ENCODE data around the gene MTG2. TPM values are rescaled to one million over a fixed set of nuclear protein-coding genes. Genes with fewer than 3 reads are reported as not detected.

The MTG2 gene
- total and polyA plus RNA-seq, 2 of the 4 experiments (the other 2 are of a cell fraction), result 11.5 to 25.2 TPM

DNA sequence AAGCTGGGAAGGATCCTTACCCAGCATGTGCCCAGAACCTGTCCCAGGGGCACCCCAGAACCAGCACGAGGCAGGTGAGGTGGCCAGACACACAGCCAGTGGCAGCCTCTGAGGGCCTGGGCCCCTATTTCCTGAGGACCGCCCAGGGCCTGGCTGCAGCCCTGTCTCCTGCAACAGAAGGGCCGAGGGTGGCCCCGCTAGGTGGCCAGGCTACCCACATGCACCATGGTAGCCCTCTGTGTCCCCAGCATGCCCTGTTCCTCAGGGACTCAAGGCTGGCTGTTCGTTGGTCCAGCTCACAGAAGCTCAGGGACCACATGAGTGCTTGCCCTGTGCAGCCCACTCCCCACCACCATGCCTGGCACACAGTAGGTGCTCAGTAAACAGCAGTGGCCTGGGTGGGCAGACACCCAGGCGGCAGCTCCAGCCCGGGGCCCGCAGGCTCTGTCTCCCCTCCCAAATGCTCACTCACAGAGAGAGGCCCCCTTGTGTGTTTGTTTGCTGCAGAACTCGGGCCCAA, 29.0 kb downstream of the MTG2 start:
- Histone ChIP-seq H2BK120ac (ENCODE audit: low read depth, low read length) (no peak overlapping the region), H3K56ac (ENCODE audit: extremely low read depth, insufficient read depth, low read length) (no peak overlapping the region), H3K18ac (ENCODE audit: low read depth, low read length) (no peak overlapping the region), H2BK20ac (ENCODE audit: low read depth, low read length) (no peak overlapping the region), H2AK5ac (ENCODE audit: low read depth, low read length) (no peak overlapping the region), H3K14ac (replicated peaks; ENCODE audit: low read depth, low read length) (no peak overlapping the region), H4K8ac (ENCODE audit: low read depth in 2 of 2, low read length in 2 of 2) (no peak overlapping the region), H3K79me1 (ENCODE audit: low read depth in 1 of 2, low read length in 2 of 2) (no peaks in the 10 kb centered on the region), H2BK15ac (ENCODE audit: low read depth, low read length) (no peak overlapping the region), H3K4me3 (ENCODE audit: insufficient read depth, low read depth, low read length) (no peak overlapping the region), H3K4ac (ENCODE audit: low read depth, low read length) (no peak overlapping the region), H3K9me3 (ENCODE audit: control insufficient read depth, insufficient read depth, low read length) (no peaks in the 10 kb centered on the region), H2BK5ac (ENCODE audit: low read depth, low read length, poor library complexity, severe bottlenecking) (no peak overlapping the region), H3K36me3 (ENCODE audit: control insufficient read depth, insufficient read depth, low read length) (no peaks in the 10 kb centered on the region), H3K9me1 (ENCODE audit: insufficient read depth, low read length) (no peaks in the 10 kb centered on the region), H3K9ac (ENCODE audit: low read depth, low read length) (no peak overlapping the region), H2AK9ac (replicated peaks; ENCODE audit: low read depth, low read length, poor library complexity) (no peak overlapping the region), H3K27ac (ENCODE audit: insufficient read depth, low read length) (no peak overlapping the region), H4K20me1 (ENCODE audit: insufficient read depth, low read length) (no peaks in the 10 kb centered on the region; the same call in none of the 2 replicates), H4K91ac (ENCODE audit: insufficient read depth, low read depth, low read length) (no peak overlapping the region), H2AFZ (replicated peaks; ENCODE audit: low read length, poor library complexity) (no peak overlapping the region), H3K4me1 (ENCODE audit: control insufficient read depth, insufficient read depth, low read length) (no peaks in the 10 kb centered on the region), H3K4me2 (ENCODE audit: low read depth, low read length) (no peak overlapping the region), H3K27me3 (ENCODE audit: control insufficient read depth, insufficient read depth, low read length) (peaks cover 36% of the 10 kb centered on the region), H4K5ac (ENCODE audit: low read depth, low read length) (no peak overlapping the region), H3K23ac (ENCODE audit: low read depth, low read length) (no peak overlapping the region)
- ChIA-PET CTCF (no interaction called here), POLR2A (ENCODE audit: unreplicated experiment) (no interaction called here)
- no peak for TF ChIP-seq USF2 (IDR thresholded peaks at IDR 0.05; ENCODE audit: low read depth, low read length)
- TF ChIP-seq NFE2L2 (IDR thresholded peaks at IDR 0.05; ENCODE audit: low read depth, low read length), result no peak
- no peak for TF ChIP-seq RCOR1 (IDR thresholded peaks at IDR 0.05; ENCODE audit: insufficient replicate concordance, low read length)
- no peak for TF ChIP-seq CEBPB (IDR thresholded peaks at IDR 0.05; ENCODE audit: low read depth, low read length)
- TF ChIP-seq FOS (IDR thresholded peaks at IDR 0.05; ENCODE audit: low read depth, low read length), result no peak
- TF ChIP-seq BHLHE40 (IDR thresholded peaks at IDR 0.05; ENCODE audit: low read depth, low read length), result no peak
- TF ChIP-seq CTCF (conservative IDR thresholded peaks at IDR 0.05; ENCODE audit: low read depth, low read length), result no peak
- TF ChIP-seq POLR2A (IDR thresholded peaks at IDR 0.05; ENCODE audit: low read depth, low read length), result no peak
- no peak for TF ChIP-seq ELK1 (IDR thresholded peaks at IDR 0.05; ENCODE audit: borderline replicate concordance, low read depth, low read length)
- TF ChIP-seq MAZ (IDR thresholded peaks at IDR 0.05; ENCODE audit: borderline replicate concordance, low read depth, low read length), result no peak
- no peak for TF ChIP-seq CHD1 (IDR thresholded peaks at IDR 0.05; ENCODE audit: low read depth, low read length)
- no peak for TF ChIP-seq MXI1 (IDR thresholded peaks at IDR 0.05; ENCODE audit: borderline replicate concordance, low read depth, low read length)
- TF ChIP-seq RAD21 (IDR thresholded peaks at IDR 0.05; ENCODE audit: low read length), result no peak
- DNase-seq (no peak), ATAC-seq (ENCODE audit: low read depth) (peak; percentile 6; the same call in 1 of the 2 replicates)
- no TSS peak for BruUV-seq (replicated peaks)
- in situ Hi-C loops (cut with MboI; ENCODE audit: low sequenced_read_pairs), result no loop called here
- dilution Hi-C loops (cut with HindIII; ENCODE audit: low sequenced_read_pairs, unreplicated experiment), result no loop called here
- intact Hi-C loops (cut with micrococcal nuclease), result no loop called here
- 43% methylated on average over 1 of the region's 9 CpGs; no CpG with 5 or more reads in 1 of the 2 experiments for WGBS, 2 experiments (ENCODE audit: extremely low coverage in 2 of 2, insufficient read length in 1 of 2)

Measured in IMR-90 (cell line).